GM18526 (cell line): ENCODE data around the gene VWDE.

Experiments used
- POLR2A ChIP-seq: IDR thresholded peaks from 3 replicates; pipeline ENCODE4 v1.6.1; 2011; ENCODE audit not compliant: insufficient read length; ENCODE audit errors: extremely low read depth

Gene VWDE

DNA sequence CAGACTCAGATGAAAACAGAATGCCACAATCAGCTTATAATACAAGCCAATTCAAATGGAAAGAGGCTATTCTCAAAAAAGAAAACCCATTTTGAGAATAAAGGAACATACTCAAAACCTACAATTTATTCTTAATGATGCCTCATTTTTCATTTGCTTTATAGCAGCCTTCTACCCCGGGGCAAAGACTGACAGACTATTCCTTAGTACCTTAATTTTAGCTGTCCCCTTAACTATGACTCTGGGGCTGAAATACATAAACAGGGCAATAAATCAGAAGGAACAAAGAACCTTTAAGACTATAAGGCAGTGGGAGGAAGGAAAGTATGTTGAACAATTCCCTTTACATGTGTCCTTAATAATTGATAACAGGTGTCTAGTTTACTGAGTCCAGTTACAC, 115.8 kb downstream of the VWDE start:
- no peak for TF ChIP-seq POLR2A

DNA sequence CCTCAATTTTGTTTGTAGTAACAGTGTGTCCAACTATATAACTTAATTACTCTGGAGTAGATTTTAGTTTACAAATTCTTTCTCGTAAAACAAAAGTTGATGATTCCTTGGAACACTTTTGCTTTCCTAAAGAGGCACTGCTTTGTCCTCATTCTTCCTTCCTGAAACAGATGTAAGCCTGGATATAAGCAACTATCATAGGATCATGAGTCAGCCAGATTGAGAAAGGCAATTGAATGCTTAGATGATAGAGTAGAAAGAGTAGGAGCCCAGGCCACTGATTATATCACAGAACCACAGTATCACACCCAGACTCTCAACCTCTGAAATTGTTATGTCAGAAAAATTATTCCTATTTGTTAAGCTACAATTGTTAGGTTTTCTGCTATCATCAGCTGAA, 122.6 kb downstream of the VWDE start:
- TF ChIP-seq POLR2A, result no peak
